ENCODE measurements around the gene TAPBPL. TPM values are rescaled to one million over a fixed set of nuclear protein-coding genes. Genes with fewer than 3 reads are reported as not detected.
A peak's percentile ranks its signal among the peaks of the same experiment; 100 is the strongest.

The TAPBPL gene
- total RNA-seq (10 to 100 TPM in 3 of 6 donors, 1 to 10 TPM in 3; 7.8 to 25.5 (median 12.6) TPM), polyA plus RNA-seq (10 to 100 TPM; 15.9 to 17.7 TPM)

DNA sequence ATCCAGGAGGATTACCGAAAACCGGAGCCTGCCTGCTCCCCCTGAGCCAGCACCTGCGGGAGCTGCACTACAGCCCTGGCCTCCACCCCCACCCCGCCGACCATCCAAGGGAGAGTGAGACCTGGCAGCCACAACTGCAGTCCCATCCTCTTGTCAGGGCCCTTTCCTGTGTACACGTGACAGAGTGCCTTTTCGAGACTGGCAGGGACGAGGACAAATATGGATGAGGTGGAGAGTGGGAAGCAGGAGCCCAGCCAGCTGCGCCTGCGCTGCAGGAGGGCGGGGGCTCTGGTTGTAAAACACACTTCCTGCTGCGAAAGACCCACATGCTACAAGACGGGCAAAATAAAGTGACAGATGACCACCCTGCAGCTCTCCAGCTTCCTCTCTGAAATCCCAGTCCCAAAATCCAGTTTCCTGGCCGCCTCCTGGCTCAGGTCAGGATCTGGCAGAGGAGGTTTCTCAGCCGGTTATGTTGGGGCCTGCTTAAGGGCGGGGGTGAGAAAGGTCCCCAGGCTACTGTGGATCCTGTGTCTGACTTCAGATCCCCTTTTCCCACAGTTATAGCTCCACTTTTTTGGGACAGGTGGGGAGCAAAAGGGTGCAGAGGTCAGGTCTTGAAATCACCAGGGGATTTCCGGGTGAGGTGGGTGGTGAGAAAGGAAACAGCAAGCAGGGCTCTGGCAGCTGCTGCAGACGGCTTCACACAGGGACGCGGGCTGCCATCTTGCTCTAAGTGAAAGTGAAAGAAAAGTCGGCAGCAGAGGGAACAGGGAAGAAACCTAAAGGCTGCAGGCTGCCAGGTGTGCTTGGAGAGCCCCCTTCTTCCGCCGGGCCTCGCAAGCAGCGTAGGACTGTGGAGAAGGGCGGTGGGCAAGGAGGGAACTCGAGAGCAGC, at the start of gene TAPBPL:
Gene TAPBPL, plus strand, starts transcription at position 695 of the 897 bp plus-strand sequence. CDS start 207 bp downstream, outside the sequence.
- Histone ChIP-seq H3K36me3 (peaks cover 0 to 13% (median 6%) of the 10 kb centered on the region in 3 donors), H3K27ac (peak within 1 kb of the TSS; percentile 84 to 97 (median 94)), H3K9me3 (no peaks in the 10 kb centered on the region), H3K4me1 (peaks cover 0 to 12% (median 0%) of the 10 kb centered on the region in 3 donors), H3K27me3 (no peaks in the 10 kb centered on the region), H3K4me3 (peak within 1 kb of the TSS; percentile 54 to 70 (median 60))
- intact Hi-C loops (cut with DNase I), result loop anchor here in 1 of 3 donors (10.0 kb wide), 1 partner anchor 127 kb away; no protein-coding TSS in a partner anchor
- ATAC-seq (peak; percentile 86 to 92 (median 89)), DNase-seq (peak; percentile 80 to 91 (median 82)), FAIRE-seq (no peak)
- WGBS, 2 donors, result 0 to 1% methylated on average over 27 of the region's 27 CpGs
- TF ChIP-seq CTCF (IDR thresholded peaks at IDR 0.05), result no peak

DNA sequence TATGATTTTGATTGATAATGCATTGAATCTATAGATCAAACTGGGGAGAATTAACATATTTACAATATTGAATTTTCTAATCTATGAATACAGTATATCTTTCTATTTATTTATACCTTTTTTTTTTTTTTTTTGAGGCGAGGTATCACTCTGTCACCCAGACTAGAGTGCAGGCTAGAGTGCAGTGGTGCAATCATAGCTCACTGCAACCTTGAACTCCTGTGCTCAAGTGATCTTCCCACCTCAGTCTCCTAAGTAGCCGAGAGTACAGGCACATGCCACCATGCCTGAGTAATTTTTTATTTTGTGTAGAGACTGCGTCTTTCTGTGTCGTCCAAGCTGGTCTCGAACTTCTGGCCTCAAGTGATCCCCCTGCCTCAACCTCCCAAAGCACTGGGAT, 47.5 kb upstream of the TAPBPL start:
- H3K27ac ChIP-seq, result no peak overlapping the region
- FAIRE-seq, result no peak
- WGBS, 2 donors, result 68 to 90% methylated on average over 5 of the region's 5 CpGs
- no peaks in the 10 kb centered on the region for H3K4me1 ChIP-seq
- TF ChIP-seq CTCF (IDR thresholded peaks at IDR 0.05), result no peak
- H3K4me3 ChIP-seq, result no peak overlapping the region
- no peaks in the 10 kb centered on the region for H3K27me3 ChIP-seq
- intact Hi-C loops (cut with DNase I), result no loop called here
- no peak for ATAC-seq
- DNase-seq, result no peak
- no peaks in the 10 kb centered on the region for H3K9me3 ChIP-seq
- no peaks in the 10 kb centered on the region for H3K36me3 ChIP-seq

DNA sequence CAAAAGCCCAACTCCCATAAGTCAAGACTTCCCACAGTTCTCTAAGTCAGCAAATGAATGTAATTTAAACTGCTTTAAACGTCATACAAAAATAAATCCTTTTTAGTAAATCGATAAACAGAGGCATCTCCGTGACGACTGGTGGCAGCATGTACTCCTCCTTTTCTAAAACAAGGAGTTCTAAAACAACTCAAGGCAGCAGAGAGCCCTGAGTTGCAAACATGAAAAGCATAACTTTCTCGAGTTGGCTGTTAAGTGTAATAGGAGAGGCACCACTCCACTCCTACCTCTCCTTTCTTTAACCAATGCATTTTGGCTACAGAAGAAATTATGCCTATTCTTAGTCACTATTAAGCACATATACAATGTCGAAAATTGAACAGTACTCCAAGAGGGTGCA, 45.9 kb upstream of the TAPBPL start:
- Histone ChIP-seq H3K4me1 (no peaks in the 10 kb centered on the region), H3K4me3 (no peak overlapping the region), H3K36me3 (no peaks in the 10 kb centered on the region), H3K27me3 (no peaks in the 10 kb centered on the region), H3K9me3 (no peaks in the 10 kb centered on the region), H3K27ac (no peak overlapping the region)
- intact Hi-C loops (cut with DNase I), result no loop called here
- DNase-seq (no peak), ATAC-seq (no peak), FAIRE-seq (no peak)
- 70 to 79% methylated on average over 6 of the region's 6 CpGs for WGBS, 2 donors
- TF ChIP-seq CTCF (IDR thresholded peaks at IDR 0.05), result no peak

DNA sequence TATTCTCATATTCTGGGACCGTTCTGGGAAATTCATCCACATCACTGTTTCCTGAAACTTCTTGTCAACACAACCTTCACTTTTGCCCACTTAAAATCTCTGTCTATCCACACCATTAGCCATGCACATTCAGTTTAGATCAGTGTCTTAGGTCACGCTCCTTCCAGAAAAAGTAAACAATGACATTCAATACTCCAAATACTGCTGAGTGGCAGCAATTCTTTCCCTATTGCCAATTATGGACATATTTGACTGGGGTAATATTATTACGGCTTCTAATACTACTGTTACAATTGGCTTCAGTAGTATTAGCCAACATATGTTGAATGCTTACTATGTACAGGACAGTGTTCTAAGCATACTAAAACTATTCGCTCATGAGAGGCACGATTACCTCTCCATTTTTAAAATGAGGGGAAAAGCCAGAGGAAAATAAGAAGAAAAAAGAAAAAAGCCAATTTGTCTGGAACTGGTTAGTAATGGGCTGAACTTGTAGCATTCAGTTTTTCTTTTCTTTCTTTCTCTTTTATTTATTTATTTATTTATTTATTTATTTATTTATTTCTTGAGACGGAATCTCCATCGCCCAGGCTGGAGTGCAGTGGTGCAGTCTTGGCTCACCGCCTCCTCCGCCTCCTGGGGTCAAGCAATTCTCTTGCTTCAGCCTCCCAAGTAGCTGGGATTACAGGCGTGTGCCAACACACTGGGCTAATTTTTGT, 44.4 kb upstream of the TAPBPL start:
- DNase-seq (no peak), FAIRE-seq (no peak), ATAC-seq (no peak)
- no peak for TF ChIP-seq CTCF (IDR thresholded peaks at IDR 0.05)
- Histone ChIP-seq H3K4me1 (no peaks in the 10 kb centered on the region), H3K9me3 (no peaks in the 10 kb centered on the region), H3K36me3 (no peaks in the 10 kb centered on the region), H3K4me3 (no peak overlapping the region), H3K27ac (no peak overlapping the region), H3K27me3 (no peaks in the 10 kb centered on the region)
- intact Hi-C loops (cut with DNase I), result no loop called here
- 91 to 94% methylated on average over 10 of the region's 10 CpGs for WGBS, 2 donors
